HG02759 (cell line): ENCODE measurements around the gene KLF15.

Experiments used
- ATAC-seq: cut with Tn5 transposase; IDR thresholded peaks from one replicate; pipeline ENCODE4 v1.9.1; 2021; ENCODE audit warnings: mild to moderate bottlenecking, moderate library complexity; ENCODE audit not compliant: unreplicated experiment

Gene KLF15

GRCh38 chr3:126307591-126308393 is 49.4 kb downstream of the KLF15 start:
- ATAC-seq = no peak

DNA sequence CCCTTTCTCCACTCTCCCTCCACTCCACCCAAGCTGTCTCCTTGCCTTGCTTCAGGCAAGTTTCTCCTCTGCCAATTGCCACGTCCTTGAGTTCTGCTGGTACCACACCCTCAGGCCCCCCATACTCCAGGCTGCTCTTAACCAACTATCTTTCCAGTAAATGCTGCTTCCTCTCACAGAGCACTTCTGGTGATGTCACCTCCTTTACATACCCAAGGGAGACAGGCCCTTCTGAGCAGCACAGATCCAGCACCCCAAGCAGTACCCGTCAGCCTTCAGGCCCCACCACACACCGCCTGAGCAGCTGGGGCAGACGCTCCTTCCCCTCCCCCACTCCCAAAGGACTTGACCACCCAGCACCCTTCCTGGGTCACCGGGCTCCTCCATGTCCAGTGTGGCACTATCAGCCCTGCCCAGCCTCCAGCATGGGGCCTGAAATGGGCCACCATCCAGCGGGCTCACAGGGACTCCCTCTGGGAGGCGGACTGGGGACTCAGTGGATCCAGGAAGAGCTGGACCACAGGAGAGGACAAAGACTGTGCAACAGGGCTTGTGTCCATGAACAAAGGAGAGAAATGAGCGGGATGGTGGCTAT is 50.2 kb downstream of the KLF15 start:
- no peak for ATAC-seq

DNA sequence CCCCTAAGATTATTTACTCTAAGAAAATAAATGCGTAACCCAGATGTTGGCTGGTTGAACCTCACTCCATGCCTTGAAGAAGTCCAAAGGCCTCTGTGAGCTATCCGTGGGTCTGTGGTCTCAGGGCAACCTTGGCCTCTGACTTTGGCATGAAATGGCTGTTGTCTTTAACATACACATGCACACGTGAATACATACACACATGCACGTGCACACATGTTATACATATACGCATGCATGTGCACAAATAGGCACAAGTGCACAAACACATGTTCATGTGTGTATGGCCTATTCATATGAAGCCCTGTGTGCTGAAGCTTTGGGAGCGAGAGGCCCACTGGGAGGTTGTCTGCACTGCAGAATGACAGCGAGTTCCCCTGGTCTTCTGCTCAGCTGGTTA is 50.8 kb downstream of the KLF15 start:
- no peak for ATAC-seq

DNA sequence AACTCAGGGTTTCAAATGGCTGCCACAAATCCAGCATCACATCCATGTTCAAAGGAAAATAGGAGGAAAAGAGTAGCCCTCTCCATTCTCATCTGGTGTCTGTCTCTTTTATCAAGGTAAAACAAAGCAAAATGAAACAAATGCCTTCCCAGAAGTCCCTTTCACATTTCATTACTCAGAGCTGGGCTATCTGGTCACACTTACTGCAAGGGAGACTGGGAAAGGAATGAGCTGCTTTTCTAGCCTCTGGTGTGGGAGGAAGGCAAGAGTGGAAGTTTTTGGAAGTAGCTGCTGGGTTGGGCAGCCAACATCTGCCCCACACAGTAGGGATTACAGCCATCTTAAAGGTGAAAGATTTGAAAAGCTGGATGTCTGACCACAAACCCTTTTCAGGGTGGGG is 51.8 kb downstream of the KLF15 start:
- no peak for ATAC-seq

- ATAC-seq = no peak
Measured at GRCh38 chr3:126304704-126305103, 52.5 kb downstream of the KLF15 start.

GRCh38 chr3:126304291-126304690 is 52.9 kb downstream of the KLF15 start:
- ATAC-seq = no peak

DNA sequence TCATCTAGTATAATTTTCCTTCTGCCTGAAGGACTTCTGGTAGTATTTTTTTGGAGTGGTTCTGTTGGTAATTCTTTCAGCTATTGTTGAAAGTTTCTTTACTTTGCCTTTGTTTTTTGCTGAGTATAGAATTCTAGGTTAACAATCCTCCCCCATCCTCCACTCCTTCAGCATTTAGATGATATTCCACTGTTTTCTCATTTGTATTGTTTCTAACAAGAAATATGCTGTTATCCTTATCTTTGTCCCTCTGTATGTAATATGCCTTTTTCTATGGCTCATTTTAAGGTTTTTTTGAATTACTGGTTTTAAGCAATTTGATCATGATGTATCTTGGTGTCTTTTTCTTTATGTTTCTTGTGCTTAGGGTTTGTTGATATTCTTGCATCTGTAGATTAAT is 53.9 kb downstream of the KLF15 start:
- ATAC-seq = no peak

- no peak for ATAC-seq
Measured at GRCh38 chr3:126300761-126301481, 56.3 kb downstream of the KLF15 start.

- no peak for ATAC-seq
Measured at GRCh38 chr3:126300001-126300760, 57.0 kb downstream of the KLF15 start.

DNA sequence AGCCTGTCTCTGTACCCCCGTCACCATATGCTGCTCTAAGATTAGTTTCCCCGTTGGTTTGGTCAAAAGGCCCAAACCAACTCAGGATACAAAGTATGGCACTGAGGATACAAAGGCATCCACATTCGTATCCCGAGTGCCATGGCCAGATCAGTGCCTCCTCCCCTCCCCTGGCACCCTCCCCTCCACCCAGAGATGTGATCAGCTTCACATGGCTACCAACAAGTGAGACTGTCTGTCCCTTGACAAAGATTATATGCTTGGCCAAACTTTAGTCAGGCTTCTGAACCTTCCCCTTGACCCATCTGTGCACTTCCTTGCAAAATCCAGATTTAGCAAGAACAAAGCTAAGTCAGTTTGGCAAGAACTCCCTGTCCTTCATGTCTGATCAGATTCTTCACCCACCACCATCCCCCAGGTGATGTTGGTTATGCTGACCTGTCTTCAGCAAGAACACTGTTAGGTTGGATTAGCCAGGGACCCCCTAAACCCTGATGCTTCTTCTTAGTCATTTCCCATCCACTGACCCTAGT is 61.7 kb downstream of the KLF15 start:
- no peak for ATAC-seq

DNA sequence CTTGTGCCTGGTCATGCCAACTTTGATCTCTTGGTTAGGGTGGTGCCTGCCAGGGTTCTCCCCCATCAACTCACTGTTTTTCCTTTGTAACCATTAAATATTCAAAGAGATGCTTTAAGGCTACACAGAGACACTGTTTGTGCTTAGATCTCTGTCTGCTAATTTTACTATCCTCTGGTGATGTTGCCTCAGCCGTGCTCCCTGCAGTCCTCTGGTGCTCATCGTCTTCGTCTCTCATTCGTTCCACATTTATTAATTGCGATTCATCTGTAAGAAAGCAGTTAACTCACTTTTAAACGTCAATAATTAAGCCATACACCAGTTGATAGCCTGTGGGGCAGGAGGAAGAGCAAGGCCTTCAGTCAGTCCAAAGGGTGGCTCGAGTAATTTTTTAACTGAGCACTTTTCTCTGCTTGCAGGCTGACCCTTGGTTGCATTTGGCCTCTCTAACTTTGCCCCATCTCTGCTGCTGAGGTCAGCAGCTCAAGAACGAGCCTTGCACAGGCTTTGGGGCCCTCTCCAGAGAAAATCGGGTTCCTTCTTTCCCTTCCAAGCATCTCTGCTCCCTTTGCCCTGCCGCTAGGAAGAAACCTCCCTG is 62.9 kb downstream of the KLF15 start:
- no peak for ATAC-seq

GRCh38 chr3:126293370-126294082 is 63.7 kb downstream of the KLF15 start:
- ATAC-seq = no peak
